Neural cell (in vitro differentiated cells): ENCODE data around the gene ACE. TPM values are rescaled to one million over a fixed set of nuclear protein-coding genes. Genes with fewer than 3 reads are reported as not detected.

Experiments
- H2AFZ ChIP-seq: fragments of 200-600, 300-800 bp; sonication (generic), shearing (Covaris generic); 2 replicates; pipeline ENCODE4 v1.6.0; 2014; ENCODE audit warnings: low read depth, mild to moderate bottlenecking, antibody characterized with exemption, low read length, moderate library complexity
- H3F3A ChIP-seq: fragments of 200-600 bp; shearing (Covaris generic); 2 replicates; pipeline ENCODE4 v1.6.1; 2016; ENCODE audit warnings: mild to moderate bottlenecking, moderate library complexity, mixed read lengths, antibody characterized with exemption, low read length; ENCODE audit not compliant: insufficient read depth, poor library complexity, severe bottlenecking
- H3K27ac ChIP-seq: fragments of 200-600, 300-800 bp; sonication (generic), shearing (Covaris generic); 2 replicates; pipeline ENCODE4 v1.5.1; 2014; ENCODE audit warnings: mild to moderate bottlenecking, low read length, moderate library complexity
- H3K27me3 ChIP-seq: fragments of 300-800, 200-600 bp; sonication (generic), shearing (Covaris generic); 2 replicates; pipeline ENCODE4 v1.6.0; 2014; ENCODE audit warnings: mild to moderate bottlenecking, low read depth, low read length, moderate library complexity; ENCODE audit not compliant: insufficient read depth
- H3K36me3 ChIP-seq: fragments of 300-800, 200-600 bp; sonication (generic), shearing (Covaris generic); 2 replicates; pipeline ENCODE4 v1.5.1; 2014; ENCODE audit warnings: mild to moderate bottlenecking, antibody characterized with exemption, low read length, moderate library complexity; ENCODE audit not compliant: insufficient read depth
- H3K4me2 ChIP-seq: fragments of 300-800, 200-600 bp; sonication (generic), shearing (Covaris generic); 2 replicates; pipeline ENCODE4 v1.6.0; 2014; ENCODE audit warnings: mild to moderate bottlenecking, low read length
- H3K4me3 ChIP-seq: fragments of 300-800, 200-600 bp; sonication (generic), shearing (Covaris generic); 2 replicates; pipeline ENCODE4 v1.5.1; 2014; ENCODE audit warnings: mild to moderate bottlenecking, low read length, moderate library complexity
- H3K79me2 ChIP-seq: fragments of 200-600 bp; shearing (Covaris generic); replicated peaks from 2 replicates; pipeline ENCODE4 v1.6.0; 2014; ENCODE audit warnings: mild to moderate bottlenecking, low read length, moderate library complexity; ENCODE audit not compliant: insufficient read depth
- H3K9ac ChIP-seq: fragments of 300-800, 200-600 bp; sonication (generic), shearing (Covaris generic); 2 replicates; pipeline ENCODE4 v1.6.1; 2016; ENCODE audit warnings: mild to moderate bottlenecking, low read length, mixed read lengths
- H3K9me2 ChIP-seq: fragments of 200-600 bp; shearing (Covaris generic); 2 replicates; pipeline ENCODE4 v1.6.1; 2016; ENCODE audit warnings: mild to moderate bottlenecking, low read length, mixed read lengths; ENCODE audit not compliant: insufficient read depth
- H3K9me3 ChIP-seq: fragments of 200-600, 300-800 bp; sonication (generic), shearing (Covaris generic); 2 replicates; pipeline ENCODE4 v1.6.1; 2016; ENCODE audit warnings: mild to moderate bottlenecking, mixed run types, low read length, moderate library complexity, mixed read lengths
- H4K20me1 ChIP-seq: fragments of 200-600 bp; shearing (Covaris generic); 2 replicates; pipeline ENCODE4 v1.6.1; 2016; ENCODE audit warnings: mild to moderate bottlenecking, mixed run types; ENCODE audit not compliant: insufficient read depth
- EP300 ChIP-seq: fragments of 450-650 bp; conservative IDR thresholded peaks from 2 replicates; pipeline ENCODE4 v1.6.1; 2014; ENCODE audit warnings: antibody characterized with exemption, mild to moderate bottlenecking, moderate library complexity; ENCODE audit not compliant: poor library complexity, severe bottlenecking
- EZH2 ChIP-seq: fragments of 200-600, 300-800 bp; shearing (Covaris generic), sonication (generic); IDR thresholded peaks from 2 replicates; pipeline ENCODE4 v1.6.1; 2014; ENCODE audit warnings: antibody characterized with exemption, low read length, borderline replicate concordance, mild to moderate bottlenecking; ENCODE audit not compliant: insufficient read depth, poor library complexity, severe bottlenecking
- MXI1 ChIP-seq: fragments of 450-650 bp; conservative IDR thresholded peaks from 2 replicates; pipeline ENCODE4 v1.6.1; 2014; ENCODE audit warnings: antibody characterized with exemption, mild to moderate bottlenecking; ENCODE audit not compliant: poor library complexity, severe bottlenecking
- POLR2AphosphoS5 ChIP-seq: IDR thresholded peaks from 2 replicates; pipeline ENCODE4 v1.6.1; 2012
- RAD21 ChIP-seq: fragments of 450-650 bp; conservative IDR thresholded peaks from 2 replicates; pipeline ENCODE4 v1.6.1; 2014; ENCODE audit warnings: antibody characterized with exemption, mild to moderate bottlenecking, moderate library complexity
- SMC3 ChIP-seq: fragments of 450-650 bp; conservative IDR thresholded peaks from 2 replicates; pipeline ENCODE4 v1.6.1; 2014; ENCODE audit warnings: antibody characterized with exemption, mild to moderate bottlenecking, moderate library complexity; ENCODE audit not compliant: poor library complexity
- TAF1 ChIP-seq: IDR thresholded peaks from 2 replicates; pipeline ENCODE4 v1.6.1; 2012; ENCODE audit warnings: low read depth
- polyA plus RNA-seq: library from polyadenylated mRNA; depleted of rRNA; stranded (reverse); fragments of >200 nt; gene quantifications from 2 replicates; pipeline ENCODE4 v1.2.3, GENCODE V29; 2014
- TF ChIP-seq, protein P1 (sequence below): fragments of 450-650 bp; IDR thresholded peaks from 2 replicates; pipeline ENCODE4 v1.5.1; 2014; ENCODE audit warnings: antibody characterized with exemption, mild to moderate bottlenecking, moderate library complexity; ENCODE audit not compliant: poor library complexity, severe bottlenecking
- TF ChIP-seq, protein P2 (sequence below): IDR thresholded peaks from 2 replicates; pipeline ENCODE4 v1.6.1; 2012; ENCODE audit warnings: borderline replicate concordance

ACE gene
- polyA plus RNA-seq, 1 donor from 2014 or later = 1.5 TPM

DNA sequence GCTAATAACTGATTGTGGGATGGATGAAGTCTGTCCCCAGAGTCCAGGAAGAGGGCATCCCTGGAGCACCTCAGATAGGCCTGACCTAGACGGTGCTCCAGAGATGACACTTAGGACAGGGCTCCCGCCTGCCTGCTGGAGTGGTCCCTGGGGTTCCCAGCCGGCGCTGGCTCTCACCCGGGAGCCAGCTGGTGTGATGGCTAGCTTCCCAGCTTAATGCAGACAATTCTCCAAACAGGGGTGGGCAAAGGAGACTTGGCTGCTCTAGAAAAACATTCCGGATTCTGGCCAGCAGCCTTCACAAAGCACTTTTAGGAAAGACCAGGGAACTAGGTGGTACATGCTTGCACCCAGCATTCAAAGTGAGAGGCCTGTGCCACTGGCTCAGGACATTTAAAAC, 18.6 kb downstream of the ACE start:
- Histone ChIP-seq H3K27me3 (no peaks in the 10 kb centered on the region), H3K9me3 (no peaks in the 10 kb centered on the region), H3K4me2 (no peak overlapping the region), H3K79me2 (no peaks in the 10 kb centered on the region), H3K9me2 (no peaks in the 10 kb centered on the region), H3F3A (no peaks in the 10 kb centered on the region), H3K27ac (no peak overlapping the region), H3K36me3 (no peaks in the 10 kb centered on the region), H3K9ac (no peak overlapping the region), H3K4me3 (no peak overlapping the region), H2AFZ (no peak overlapping the region), H4K20me1 (no peaks in the 10 kb centered on the region)
- no peak for TF ChIP-seq RAD21
- TF ChIP-seq SMC3 = no peak
- TF ChIP-seq, protein P1, sequence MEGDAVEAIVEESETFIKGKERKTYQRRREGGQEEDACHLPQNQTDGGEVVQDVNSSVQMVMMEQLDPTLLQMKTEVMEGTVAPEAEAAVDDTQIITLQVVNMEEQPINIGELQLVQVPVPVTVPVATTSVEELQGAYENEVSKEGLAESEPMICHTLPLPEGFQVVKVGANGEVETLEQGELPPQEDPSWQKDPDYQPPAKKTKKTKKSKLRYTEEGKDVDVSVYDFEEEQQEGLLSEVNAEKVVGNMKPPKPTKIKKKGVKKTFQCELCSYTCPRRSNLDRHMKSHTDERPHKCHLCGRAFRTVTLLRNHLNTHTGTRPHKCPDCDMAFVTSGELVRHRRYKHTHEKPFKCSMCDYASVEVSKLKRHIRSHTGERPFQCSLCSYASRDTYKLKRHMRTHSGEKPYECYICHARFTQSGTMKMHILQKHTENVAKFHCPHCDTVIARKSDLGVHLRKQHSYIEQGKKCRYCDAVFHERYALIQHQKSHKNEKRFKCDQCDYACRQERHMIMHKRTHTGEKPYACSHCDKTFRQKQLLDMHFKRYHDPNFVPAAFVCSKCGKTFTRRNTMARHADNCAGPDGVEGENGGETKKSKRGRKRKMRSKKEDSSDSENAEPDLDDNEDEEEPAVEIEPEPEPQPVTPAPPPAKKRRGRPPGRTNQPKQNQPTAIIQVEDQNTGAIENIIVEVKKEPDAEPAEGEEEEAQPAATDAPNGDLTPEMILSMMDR = no peak
- no peak for TF ChIP-seq MXI1
- TF ChIP-seq POLR2AphosphoS5 = no peak
- no peak for TF ChIP-seq EP300
- no peak for TF ChIP-seq TAF1
- no peak for TF ChIP-seq EZH2
- TF ChIP-seq, protein P2, sequence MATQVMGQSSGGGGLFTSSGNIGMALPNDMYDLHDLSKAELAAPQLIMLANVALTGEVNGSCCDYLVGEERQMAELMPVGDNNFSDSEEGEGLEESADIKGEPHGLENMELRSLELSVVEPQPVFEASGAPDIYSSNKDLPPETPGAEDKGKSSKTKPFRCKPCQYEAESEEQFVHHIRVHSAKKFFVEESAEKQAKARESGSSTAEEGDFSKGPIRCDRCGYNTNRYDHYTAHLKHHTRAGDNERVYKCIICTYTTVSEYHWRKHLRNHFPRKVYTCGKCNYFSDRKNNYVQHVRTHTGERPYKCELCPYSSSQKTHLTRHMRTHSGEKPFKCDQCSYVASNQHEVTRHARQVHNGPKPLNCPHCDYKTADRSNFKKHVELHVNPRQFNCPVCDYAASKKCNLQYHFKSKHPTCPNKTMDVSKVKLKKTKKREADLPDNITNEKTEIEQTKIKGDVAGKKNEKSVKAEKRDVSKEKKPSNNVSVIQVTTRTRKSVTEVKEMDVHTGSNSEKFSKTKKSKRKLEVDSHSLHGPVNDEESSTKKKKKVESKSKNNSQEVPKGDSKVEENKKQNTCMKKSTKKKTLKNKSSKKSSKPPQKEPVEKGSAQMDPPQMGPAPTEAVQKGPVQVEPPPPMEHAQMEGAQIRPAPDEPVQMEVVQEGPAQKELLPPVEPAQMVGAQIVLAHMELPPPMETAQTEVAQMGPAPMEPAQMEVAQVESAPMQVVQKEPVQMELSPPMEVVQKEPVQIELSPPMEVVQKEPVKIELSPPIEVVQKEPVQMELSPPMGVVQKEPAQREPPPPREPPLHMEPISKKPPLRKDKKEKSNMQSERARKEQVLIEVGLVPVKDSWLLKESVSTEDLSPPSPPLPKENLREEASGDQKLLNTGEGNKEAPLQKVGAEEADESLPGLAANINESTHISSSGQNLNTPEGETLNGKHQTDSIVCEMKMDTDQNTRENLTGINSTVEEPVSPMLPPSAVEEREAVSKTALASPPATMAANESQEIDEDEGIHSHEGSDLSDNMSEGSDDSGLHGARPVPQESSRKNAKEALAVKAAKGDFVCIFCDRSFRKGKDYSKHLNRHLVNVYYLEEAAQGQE = no peak

DNA sequence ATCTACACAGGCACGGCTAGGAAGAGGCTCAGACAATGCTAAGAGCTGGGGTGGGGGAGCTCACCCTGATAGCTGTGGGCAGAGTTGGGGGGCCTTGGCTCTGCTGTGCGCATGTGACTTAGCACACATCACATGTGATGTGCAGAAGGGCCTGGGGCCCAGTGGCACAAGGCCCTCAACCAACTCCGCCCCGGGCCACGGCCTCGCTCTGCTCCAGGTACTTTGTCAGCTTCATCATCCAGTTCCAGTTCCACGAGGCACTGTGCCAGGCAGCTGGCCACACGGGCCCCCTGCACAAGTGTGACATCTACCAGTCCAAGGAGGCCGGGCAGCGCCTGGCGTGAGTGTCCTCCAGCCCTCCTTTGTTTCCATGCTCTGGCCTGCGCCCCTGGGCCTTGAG, 19.3 kb downstream of the ACE start:
- no peaks in the 10 kb centered on the region for H3K79me2 ChIP-seq
- H3K36me3 ChIP-seq = no peaks in the 10 kb centered on the region
- H3K4me2 ChIP-seq = no peak overlapping the region
- peaks cover 3% of the 10 kb centered on the region for H3K27me3 ChIP-seq
- no peak overlapping the region for H3K27ac ChIP-seq
- TF ChIP-seq, protein P2 = no peak
- TF ChIP-seq POLR2AphosphoS5 = no peak
- no peak for TF ChIP-seq EP300
- H3F3A ChIP-seq = no peaks in the 10 kb centered on the region
- H3K4me3 ChIP-seq = no peak overlapping the region
- H3K9me3 ChIP-seq = no peaks in the 10 kb centered on the region
- H3K9me2 ChIP-seq = no peaks in the 10 kb centered on the region
- no peak overlapping the region for H2AFZ ChIP-seq
- no peak overlapping the region for H3K9ac ChIP-seq
- no peaks in the 10 kb centered on the region for H4K20me1 ChIP-seq
